ENCODE measurements around the gene STK39.

The STK39 gene

DNA sequence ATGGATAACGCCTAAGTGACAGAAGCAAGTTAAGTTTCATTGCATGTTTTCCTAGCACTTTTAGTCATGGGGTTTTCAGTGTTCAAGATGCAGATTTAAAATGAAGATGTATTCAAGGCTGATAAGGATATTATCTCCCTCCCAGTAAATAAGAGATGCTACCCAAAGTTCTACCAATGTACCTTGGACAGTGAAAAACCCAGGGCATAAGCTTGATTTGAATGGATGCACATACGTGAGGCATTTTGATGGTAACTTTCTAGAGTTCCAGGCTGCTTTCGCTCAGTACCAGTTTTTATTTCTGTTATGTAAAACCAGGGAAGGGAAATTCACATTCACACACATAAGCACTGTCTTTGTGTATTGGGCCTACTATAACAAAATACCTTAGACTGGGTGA, 90.3 kb downstream of the STK39 start:
- DNase-seq: no peak

DNA sequence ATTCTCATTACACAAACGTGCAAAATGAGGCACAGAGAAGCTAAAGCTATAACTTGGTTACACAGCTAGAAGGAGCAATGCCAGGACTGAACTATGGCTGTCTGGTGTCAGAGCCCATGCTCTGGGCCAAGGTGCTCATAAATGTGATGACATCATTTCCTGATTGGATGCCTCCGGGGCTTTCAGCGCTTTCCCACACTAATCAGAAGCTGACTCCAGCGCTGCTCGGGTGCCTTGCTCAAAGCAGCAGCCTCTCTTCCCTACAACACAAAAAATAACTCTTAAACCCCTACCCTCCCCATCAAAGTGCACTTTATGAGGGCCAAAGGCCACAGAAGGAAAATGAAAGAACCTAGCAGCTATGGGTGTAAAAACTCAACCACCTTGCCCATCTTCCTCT, 90.7 kb downstream of the STK39 start:
- no peak for DNase-seq

DNA sequence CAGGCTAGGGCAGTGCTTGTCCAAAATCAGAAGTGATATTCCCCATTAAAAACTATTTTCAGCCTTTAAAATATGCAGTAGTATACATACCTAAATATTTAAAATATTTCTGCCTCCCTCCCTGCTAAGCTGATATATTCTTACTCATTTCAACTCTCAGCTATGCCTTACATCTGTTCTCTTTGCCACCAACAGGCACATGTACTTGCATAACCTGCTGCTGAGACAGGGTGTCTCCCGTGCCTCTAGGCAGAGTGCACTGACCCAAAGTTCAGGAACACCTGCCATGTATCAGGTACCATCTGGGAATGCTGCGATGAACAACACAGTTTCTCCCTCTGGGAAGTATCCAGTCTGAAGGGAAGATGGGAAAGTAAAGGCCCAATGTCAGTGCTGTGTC, 91.7 kb downstream of the STK39 start:
- DNase-seq: no peak

DNA sequence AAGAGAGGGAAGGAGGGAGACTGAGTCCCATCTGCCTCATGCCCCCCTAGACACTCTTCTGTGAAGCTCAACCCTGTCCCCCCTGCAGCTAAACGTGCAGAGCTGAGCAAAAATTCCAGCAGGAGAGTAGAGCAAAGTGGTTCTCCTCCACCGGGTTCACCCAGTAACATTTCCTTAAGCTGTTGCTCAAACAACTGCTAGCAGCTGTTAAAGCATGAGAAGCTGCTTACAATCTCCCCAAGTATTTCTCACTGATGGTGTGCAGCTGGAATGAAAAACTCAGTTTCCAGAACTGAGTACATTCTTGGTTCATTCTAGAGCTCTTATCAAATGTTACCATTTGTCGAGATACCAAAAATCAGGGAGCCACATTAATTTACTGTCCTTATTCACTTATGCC, 92.3 kb downstream of the STK39 start:
- DNase-seq: no peak

DNA sequence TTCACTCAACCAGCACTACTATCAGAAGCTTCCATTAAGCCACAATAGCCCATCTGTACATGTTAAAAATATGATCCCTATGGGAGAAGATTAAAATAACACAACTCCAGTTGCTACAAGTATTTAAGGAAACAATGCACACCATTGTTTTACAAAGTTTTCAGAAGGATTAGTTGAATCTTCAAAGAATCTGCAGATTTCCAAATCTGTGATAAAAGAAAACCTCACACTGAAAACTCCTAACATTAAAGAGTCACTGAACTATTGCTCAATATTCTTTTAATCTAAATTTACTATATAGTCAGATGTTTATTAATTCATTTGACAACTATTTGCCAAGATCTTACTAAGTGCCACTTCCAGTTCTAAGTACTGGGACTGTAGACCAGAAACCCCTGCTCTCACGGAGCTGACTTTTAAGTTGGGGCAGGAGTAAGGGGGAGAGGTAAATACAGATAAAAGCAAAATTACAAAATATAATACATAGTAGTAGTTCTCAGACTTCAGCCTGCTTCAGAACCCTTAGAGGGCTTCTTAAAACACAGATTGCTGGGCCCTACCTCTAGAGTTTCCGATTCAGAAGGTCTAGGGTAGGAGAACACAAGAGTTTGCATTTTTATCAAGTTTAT, 94.4 kb downstream of the STK39 start:
- DNase-seq: no peak

DNA sequence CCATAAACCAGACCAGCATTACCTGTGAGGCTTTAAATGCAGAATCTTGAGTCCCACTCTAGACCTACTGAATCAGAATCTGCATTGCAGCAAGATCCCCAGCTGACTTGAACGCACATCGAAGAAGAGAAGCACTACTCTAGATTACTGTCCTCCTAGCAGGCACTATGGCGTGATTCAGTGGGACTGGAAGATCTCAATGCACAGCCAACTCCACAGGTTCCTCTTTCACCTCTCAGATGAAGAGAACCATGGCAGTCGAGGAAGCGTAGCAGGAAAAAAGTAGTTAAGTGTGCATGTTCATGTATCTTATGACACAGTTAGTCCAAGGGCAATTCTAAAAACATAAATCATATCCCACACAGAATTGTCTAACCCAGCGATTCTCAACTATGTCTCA, 97.4 kb downstream of the STK39 start:
- peak; percentile 18 to 46 for DNase-seq

DNA sequence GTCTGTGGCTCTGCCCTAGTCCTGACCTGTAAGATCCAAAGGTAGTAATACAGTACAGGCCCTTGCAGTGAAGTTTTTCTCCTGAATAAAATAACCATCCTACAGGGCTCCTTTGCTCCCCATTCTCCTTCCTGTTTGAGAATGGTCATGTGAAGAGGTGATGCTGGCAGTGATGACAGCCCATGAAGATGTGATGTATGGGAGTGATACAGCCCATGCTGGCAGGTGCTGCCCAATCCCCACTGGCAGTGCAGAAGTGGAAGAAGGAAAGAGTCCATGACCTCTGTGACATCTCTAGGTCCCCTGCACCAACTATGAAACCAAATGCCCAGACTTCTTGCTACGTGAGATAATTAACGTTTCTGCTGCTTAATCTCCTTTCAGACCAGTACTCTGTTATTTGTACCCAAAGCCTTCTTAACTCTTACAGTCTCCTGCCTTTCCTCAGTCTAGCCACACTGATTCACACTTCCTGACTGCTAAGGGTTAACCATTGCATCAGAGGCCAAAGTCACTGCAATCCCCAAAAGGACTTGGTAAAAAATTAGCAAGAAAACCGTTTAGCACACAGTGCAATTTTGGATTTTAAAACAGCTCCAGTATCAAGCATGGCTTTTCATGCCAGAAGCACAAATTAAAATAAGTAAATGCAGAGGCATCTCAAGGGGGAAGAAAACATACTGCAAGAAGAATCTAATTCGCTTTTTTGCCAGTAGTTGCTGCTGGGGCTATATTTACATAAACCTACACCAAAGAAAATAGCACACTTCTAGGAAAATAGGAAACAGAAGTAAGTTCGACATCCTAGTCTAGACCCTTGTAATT, 98.0 kb downstream of the STK39 start:
- peak in 1 of 2 donors; percentile 30 for DNase-seq

DNA sequence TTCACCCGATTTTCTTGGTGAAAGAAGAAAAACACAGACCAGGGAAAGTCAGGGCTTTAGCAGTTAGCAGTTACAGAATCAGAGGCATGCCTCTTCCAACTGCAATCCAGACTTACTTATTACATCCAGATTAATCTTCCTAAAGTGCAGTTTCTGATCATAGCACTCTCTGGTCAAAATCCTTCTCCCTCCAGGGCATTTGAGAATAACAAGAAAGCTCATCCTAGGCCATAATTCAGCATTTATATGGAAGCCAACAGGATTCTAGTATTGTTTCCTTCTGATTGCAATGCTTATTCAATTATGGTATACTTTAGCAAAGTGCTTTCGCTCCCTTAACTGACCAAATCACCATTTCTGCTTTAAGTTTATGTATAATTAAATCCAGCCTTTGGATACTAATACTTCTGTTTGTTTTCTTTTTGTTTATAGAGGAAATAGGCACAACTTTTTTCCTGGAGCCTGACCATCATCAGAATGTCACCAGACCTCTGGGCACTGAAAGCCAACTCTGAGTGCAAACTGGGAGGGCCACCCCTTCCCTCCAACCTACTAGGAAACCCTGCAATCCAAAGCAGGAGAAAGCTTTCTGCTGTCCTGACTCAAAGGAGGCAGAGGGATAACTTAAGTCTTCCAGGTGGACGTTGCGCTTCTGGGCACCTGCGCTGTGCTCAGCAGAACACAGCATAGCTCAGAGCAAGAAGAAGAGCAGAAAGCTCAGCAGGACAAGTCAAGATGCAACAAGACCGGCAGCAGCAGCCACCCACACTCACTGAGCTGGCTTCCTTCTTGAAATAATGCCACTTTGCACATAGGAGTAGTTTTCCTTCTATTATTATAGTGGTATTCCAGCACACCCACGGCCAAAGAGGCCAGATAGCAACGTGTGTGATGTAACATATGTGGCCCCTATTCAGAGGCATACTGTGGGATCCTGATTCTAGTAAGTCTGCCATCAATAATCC, 99.3 kb downstream of the STK39 start:
- DNase-seq: peak in 1 of 2 donors; percentile 43

DNA sequence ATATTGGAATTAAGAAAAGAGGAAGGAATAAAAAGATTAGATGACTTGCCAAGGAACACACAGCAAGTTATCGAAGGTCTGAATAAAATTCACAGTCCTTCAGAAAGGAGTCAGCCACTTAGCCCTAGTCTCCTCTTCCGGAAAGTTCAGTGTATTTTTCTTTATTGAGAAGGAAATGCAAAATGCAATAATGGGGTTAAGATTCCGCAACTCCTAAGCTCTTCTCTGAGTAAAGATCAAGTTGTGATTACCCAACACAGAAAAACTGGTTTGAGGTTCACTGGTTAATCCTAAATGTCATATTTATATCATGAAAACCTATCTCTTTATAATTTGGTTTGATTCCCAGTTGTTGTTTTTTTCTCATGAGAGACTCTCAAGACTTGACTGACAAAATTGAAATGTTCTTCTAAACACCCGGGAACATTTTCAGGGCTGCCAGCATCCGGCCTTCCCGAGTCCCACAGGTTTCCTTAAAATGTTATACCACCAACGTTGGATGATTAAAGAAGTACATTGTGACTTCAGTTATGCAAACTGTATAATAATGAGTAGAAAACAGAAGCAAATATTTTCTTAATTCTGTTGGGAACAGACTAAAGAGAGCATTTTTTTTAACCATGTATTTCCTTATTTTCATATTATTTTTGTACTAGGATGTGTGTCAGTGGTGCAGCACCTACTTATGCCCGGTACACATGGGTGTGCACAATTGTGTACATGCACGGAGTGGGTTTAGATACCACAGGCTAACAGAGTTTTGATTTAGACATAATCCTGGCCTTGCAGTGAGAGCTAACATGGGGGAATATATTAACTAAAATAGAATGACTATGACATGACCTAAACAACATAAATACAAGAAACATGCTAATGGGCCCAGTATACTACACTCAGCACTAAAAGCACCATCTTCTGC, 100.2 kb downstream of the STK39 start:
- DNase-seq: peak; percentile 48 to 83

DNA sequence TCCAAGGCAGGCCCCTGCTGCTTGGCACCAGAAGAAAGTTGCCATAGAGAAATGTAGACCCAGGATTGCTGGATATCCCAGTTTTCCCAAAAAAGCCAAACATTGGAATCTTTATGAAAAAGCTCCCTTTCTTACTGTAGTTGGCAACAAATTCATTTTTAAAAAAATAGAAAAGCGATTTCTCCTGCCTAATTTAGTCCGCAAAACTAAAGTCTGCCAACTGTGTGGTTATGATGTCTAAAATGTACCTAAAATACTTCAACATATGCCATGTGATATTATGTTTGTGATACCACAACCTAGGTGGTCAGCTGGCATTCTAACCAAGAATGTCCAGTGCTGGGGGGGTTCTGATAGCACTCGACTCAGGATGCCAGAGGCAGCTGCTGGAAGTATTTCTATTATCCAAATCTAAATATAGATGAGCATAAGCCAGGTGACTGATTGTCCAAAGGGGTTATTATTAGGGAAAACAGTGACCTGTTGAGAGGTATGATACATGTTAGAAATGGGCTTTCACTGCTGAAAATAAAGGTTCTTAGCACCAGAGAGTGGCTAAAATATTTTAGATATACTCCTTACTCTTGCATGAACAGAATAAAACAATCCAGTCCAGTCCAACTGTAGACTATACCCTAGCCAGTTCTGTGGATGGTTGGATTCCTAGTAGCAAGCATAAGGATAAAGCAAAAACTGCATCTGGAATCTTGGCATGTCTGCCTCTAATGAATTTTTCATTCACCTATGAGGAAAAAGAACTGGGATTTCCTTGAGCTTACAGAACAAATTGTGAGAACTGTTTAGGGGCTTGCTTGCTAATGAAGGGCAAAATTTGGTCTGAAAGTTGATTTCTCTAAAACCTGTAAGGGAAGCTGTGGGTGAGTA, 101.7 kb downstream of the STK39 start:
- no peak for DNase-seq

DNA sequence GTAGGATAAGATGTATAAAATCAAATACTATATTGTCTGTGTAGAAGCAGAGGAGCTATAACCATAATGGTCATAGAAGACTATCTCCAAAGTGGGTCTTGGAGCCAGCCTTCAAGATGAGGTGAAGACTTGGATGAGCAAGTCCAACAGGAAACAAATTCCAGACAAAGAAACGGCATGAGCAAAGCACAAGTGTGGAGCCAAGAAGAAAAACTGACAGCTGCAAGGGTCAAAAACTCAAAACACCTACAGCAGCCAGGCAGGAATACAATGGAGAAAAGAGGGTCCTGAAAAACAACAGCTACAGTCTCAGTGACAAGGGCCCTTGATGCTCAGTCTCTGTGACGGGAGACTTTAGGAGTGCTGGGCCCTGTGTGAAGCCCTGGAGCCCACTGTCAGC, 102.4 kb downstream of the STK39 start:
- no peak for DNase-seq

DNA sequence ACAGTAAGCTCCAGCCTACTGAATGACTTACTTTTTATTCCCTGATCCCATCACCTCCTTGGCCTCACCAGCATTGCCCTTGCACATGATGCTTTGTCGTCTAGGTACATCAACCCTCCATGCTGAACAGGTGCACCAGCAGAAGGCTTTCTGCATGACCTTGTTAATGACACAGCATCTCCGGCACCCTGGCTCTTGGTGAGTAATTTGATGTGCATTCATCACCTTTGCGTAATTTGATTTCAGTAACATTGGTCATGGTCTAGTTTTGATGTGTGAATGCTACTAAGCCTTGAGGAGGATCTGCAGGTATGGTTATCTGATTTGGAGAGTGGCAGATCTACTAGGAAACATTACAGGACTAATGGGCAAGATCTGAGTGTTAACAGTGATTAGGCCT, 103.6 kb downstream of the STK39 start:
- DNase-seq: no peak

DNA sequence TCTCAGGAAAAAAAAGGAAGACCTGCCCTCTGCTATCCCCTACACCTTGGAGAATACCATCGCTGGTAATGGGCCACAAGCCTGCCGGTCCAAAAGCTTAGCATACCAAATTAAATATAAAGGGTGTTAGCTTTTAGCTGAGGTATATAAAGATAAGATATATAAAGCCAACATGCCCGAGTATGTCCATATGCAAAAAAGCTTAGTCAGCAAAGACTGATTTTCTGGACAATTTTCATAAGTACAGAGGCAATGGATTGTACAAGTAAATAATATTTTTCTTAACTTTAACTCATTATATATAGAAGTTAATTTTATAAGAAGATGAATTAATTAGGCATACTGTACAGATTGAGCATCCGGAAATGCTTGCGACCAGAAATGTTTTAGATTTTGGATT, 106.5 kb downstream of the STK39 start:
- no peak for DNase-seq

DNA sequence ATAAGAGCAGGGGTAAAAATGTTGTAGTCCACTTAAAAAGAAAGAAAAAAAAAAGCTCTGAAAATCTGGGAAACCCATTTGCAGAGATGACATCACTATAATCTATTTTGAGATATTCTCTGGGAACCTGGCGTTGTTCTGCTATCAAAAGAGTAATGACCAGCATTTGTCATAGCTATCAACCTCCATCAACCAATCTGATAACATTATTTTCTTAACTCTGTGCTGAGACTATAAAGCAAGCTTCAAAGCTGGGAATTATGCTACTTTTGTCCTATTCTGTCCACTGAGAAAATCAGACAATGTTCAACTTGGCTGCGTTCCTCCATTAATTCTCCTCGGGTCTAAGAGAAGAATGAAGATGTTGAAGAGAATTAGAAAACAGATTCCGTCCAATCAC, 107.5 kb downstream of the STK39 start:
- no peak for DNase-seq

DNA sequence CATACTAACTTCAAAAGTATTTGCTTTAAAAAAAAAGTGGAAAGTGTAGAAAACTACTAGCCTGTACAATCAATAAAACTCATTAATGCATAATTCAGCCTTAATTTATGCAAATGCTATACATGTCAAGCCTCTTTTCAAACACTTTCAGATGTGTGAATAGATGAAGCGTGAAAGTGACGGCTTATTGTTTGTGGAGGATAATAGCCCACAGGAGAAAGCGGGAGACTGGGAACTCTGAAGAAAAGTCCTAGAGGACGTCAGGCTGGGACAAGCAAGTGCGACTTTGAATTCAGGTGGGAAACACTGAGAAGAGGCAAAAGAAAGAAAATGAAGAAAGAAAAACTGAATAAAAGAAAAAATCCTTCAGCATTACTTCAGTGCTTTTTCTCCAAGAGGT, 108.5 kb downstream of the STK39 start:
- DNase-seq: no peak

DNA sequence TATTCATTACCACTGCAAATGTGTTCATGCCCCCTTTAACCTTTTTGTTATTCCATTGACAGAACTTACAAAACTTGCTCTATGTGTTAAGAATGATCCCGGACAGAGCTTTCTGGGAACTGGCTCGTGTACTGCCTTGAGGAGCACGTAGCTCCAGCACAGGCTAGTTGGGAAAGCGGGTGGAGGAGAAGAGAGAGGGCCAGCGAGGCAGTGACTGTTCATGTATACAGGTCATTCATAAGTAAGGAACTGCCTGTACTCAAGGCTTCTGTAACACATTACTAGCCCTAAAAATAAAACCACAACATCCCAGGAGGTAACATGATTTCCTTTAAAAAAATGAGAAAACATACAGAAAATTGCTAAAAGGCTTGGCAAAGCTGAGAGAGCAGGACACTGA, 109.0 kb downstream of the STK39 start:
- DNase-seq: no peak

DNA sequence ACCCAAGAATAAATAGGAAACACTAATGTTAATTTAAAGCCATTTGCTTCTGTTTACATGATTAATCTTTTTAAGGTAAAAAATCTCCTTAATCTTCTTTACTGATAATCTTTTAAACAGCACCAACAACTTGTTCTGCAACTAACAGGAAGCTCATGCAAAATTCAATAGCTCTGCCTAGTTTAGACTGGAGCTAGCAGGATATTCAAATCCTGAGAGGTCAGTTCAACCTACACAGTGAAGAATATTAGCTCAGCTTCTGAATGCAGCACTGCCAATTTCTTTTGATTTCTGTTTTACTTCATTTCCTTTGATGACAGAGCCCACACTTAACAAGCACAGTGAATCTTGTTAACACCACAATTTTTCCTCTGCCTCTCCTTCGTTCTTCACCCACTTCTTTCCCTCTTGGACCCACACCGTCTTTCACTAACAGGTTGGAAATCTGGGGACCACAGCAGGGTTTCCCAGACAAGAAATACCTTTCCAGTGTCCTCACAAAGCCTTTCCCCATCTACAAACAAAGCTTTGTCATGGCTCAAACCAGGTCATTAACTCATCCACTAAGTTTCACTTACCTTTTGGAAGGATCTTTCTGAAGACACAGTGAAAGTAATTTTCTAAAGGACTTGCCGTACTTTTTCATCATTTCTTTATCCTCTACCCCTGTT, 109.8 kb downstream of the STK39 start:
- no peak for DNase-seq

DNA sequence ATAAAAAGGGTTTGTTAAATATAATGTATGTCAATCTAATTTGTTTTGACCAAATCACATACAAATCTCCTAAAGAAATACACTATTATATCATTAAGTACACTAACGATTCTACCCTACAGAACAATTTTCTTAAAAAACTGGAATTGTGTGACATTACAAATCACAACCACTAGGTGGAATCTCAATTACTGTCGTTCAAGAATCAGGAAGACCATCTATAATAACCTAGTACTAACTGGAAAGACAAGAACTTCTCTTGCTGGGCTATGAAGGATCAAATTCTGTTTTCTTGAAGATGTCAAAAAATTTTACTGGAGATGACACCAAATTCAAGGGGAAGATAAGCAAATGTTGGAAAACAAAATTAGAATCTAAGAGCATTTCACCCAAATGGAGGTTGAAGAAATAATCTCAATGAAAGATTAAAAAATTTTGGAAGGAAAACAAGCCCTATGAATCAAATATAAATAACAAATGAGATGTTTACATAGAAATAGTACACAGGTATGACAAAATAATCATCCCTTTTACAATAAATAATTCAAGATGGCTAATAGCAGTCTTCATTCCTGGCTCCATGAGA, 110.9 kb downstream of the STK39 start:
- peak; percentile 40 to 78 for DNase-seq

DNA sequence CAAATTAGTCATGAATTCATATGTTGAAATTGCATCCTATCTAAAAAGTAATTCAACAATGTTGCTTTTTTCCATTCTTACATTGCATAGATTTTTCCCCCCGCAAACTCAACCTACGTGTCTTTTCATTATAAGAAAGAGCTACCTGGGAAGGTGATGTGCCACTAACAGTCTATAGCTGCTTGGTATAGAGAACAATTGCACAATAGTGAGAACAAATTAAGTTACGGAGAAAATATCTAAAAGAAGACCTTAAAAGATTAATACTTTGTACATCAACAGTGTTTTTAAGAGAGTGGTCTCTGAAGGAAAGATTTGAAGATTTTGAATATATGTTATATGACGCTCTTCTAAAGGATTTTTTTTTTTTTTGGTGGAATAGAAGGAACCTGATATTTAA, 111.8 kb downstream of the STK39 start:
- no peak for DNase-seq

DNA sequence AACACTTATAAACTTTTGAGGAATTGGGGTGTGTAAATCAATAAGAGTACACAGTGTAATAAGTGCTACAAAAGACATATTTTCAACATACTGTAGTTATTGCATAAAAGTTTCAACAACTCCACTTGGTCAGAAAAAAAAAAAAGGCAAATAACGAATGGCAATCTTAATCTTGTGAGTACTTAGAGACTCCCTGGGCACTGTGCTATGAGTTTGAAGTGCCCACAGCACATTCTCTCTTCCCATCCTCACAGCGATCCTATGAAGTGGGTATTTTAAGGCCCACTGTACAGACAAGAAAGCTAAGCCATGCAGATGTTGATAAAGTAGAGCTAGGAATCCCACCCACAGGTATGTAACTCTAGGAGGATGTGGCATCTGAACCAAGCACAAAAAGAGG, 112.3 kb downstream of the STK39 start:
- DNase-seq: no peak

All from inflammatory macrophage (primary cell).